GM19035 (cell line): ENCODE results near the gene ZNF75A.

Source experiments
- ATAC-seq: cut with Tn5 transposase; IDR thresholded peaks from one replicate; pipeline ENCODE4 v1.9.1; 2021; ENCODE audit not compliant: unreplicated experiment

Gene ZNF75A

DNA sequence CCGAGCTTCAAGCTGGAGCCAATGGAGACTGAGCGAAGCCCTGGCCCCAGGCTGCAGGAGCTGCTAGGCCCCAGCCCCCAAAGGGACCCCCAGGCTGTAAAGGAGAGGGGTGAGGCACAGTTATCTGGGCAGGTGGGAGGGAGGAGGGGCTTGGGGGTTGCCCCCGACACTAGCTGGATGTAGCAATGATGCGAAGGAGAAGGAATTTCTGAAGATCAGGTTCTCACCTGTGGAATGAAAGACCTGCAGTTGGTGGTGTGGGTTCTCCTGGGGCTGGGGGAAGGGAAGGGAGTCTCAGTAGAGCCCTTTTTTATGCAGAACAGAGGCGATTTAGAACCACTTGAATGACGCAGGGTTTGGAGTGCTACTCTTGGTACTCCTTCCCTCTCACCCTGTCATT lies 20.2 kb upstream of the ZNF75A start:
- ATAC-seq, result no peak

DNA sequence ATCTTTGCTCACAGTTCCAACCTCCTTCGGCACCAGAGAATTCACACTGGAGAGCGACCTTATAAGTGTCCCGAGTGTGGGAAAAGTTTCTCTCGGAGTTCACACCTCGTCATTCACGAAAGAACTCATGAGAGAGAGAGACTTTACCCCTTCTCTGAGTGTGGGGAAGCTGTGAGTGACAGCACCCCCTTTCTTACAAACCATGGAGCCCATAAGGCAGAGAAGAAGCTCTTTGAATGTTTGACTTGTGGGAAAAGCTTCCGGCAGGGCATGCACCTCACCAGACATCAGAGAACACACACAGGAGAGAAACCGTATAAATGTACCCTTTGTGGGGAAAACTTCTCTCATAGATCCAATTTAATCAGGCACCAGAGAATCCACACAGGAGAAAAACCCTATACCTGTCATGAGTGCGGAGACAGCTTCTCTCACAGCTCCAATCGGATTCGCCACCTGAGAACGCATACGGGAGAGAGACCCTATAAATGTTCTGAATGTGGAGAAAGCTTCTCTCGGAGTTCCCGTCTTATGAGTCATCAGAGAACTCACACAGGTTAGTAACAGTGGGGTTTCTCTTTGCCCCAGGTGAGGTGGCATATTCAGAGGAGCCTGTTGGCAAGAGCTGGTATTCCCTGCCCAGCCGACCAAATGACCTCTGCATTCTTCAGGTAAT lies 15.2 kb upstream of the ZNF75A start:
- ATAC-seq, result no peak

DNA sequence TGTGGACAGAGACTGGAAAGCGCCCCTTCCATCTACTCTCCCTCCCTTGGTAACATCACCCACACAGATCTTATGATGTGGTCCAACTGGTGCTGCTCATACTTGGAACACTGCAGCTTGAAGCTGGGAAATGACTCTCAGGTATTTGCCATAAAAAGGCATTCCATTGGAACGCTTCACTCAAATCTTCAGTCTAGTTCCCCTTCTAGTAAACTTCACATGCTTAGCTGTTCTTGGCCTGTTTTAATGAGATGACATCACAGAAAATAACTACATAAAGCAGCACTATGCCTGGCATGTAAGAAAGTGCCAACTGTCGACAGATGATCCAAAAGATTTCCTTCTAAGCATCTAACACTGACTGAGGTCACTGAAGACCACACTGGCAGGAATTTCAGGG lies 12.7 kb upstream of the ZNF75A start:
- no peak for ATAC-seq

DNA sequence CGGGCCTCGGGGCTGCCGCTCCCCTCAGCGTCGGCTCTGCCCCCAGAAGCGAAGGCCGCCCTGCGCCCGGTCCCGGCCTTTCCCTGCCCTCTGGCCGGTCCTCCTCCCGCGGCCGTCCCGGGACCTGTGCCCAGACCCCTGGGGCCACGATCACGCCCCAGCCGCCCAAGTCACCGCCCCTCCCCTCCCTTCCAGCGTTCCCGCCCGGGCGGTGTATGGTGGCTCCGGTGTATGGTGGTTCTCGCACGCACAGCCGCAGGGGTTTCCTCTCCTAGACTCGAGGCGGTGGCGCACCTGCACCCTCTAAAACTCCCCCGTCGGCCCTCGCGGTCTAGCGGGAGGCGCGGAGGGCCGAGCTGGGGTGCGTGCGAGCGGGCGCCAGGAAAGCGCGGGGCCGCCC lies 10.1 kb upstream of the ZNF75A start:
- no peak for ATAC-seq

DNA sequence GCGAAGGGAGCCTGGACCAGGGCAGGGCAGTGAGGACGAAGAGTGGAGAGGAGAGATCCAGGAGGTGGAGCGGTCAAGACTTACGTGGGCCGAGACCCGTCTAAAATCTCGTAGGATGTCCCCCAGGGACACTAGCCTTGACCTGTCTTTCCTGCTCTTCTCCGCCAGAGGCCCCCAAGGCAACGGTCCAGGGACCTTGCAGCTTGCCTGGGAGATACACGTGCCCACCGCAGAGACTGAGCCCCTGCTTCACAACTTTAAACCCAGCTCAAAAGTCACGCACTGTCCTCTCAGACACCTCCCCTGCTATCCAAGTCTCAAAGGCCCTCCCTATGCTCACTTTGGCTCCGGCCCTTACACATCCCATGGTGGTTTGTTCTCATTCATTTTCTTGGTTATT lies 9.5 kb upstream of the ZNF75A start:
- no peak for ATAC-seq

DNA sequence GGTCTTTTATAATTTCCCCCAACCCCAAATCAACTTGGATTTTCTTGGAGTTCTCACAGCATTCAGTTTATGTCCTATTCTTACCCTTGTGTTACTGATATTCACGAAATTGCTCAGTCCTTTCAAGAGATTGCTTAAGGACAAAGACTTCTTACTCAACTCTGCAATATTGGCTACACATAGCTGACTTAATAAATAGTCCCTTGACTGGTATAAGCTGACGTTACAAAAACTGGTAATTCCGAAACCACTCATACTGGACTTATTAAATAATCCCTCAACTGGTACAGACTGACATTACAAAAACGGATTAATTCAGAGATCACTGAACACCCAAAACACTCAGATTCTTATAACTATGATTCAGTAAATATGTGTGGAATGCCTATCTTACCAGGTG lies 927 bp upstream of the ZNF75A start:
- no peak for ATAC-seq

DNA sequence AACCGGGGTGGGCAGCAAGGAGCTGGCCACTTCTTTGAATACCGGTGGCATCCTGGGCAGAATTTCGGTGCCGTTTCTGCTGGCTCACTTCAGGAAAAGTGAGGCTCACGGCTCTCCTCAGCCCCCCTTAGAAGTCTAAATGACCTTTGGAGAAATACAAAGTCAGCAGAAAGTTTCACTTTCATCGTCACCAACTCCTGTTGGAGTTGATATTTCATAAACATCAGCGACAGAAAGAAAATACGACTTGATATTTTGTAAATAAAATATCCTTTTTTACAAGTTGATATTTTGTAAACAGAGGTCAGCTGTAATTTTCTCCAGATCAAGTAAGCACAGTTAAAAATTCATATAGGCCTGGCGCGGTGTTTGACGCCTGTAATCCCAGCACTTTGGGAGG lies 781 bp downstream of the ZNF75A start:
- ATAC-seq, result no peak

DNA sequence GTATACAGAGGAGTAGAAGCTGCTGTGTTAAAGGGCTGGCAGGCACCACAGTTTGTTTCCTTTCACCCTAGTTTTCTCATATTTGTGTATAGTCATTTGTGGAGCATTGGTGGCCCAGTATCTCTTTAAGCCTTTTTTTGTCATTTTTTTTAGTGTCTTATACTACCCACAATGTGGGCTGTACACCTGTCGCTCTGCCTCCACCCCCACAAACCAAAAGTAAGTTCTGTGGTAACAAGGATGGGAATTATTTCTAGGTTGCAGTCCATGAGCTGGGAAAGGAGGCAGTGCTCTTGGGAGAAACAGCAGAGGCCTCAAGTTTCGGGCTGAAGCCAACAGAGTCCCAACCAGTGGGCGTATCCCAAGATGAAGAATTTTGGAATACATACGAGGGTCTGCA lies 6.2 kb downstream of the ZNF75A start:
- ATAC-seq, result no peak

DNA sequence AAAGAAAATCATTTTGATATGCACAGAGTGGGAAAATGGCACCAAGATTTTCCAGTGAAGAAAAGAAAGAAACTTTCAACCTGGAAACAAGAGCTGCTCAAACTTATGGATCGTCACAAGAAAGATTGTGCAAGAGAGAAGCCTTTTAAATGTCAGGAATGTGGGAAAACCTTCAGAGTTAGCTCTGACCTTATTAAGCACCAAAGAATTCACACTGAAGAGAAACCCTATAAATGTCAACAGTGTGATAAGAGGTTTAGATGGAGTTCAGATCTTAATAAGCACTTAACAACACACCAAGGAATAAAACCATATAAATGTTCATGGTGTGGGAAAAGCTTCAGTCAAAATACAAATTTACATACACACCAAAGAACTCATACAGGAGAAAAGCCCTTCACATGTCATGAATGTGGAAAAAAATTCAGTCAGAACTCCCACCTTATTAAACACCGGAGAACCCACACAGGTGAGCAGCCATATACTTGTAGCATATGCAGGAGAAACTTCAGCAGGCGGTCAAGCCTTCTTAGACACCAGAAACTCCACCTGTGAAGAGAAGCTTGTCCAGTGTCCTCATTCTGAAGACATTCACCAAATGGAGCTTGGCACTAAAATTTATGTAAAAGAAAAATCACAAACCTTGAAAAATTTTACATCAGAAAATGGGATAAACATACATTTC lies 12.2 kb downstream of the ZNF75A start:
- ATAC-seq, result no peak

DNA sequence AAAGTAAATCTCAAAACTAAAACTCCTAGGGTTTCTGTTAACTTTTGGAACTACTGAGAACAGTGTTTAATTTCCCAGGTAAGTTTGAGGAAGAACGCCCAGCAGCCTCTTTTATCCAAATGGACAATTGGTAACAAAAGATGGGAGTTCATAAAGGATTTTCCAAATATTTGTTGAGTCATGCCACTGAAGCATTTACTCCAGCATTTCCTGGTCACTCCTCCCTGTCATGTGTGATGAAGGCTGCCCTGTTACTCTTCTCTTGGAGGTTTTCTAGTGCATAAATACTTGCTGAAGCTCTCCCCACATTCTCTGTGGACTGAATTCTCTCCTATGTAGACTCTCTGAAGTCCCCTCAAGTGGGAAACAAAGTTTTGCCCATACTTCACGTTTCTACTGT lies 16.5 kb downstream of the ZNF75A start:
- ATAC-seq, result no peak

DNA sequence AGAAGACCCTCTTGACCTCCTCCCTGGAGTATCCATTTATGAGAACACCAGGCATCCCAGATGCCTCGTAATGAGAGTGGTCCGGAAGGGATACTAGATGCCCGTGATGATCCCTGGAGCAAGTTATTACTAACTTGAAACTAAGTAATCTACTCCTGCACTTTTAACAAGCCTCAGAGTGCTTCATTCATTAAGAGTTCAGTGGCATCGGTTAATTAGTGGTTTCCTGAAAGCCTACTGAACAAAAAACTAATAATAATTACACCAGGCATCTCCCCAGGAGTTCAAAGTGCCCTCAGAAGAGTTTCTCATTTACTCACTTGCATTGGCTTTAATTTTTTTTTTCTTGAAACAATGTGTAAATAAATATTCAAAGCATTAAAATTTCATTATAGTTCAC lies 22.2 kb downstream of the ZNF75A start:
- ATAC-seq, result no peak

DNA sequence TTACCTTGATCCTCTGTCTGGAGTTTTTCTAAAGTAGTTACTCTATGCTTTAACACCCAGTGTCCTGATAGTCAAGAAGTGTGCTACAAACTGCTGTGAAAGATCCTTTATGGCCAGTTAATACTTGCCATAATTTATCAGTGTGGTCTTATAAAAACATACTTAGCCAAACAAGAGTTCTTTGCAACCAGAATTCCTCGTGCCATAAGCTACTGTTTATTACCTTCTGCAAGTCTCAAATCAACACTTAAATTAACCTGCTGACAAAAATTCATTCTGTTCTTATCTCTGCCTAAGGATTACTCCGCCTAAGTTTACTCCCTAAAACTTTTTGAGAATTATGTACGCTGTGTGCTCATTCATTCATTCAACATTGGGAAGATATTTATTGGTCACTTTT lies 22.8 kb downstream of the ZNF75A start:
- ATAC-seq, result no peak

DNA sequence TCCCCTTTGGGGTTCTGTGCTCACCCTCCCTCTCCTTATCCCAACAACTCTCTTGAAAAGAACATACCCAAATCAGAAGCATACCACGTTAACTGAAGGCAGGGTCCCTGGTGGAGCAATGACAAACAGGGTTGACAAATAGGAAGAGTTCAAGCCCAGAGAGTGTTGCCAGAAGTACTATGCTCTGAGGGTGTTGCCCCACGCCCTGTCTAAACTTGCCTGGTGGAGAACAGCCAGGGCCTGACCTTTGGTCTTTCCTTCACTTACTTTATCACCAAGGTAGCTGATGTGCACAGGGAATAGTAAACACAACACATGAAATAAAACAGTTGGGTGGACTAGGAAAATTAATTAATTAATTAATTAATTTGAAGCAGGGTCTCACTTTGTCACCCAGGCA lies 23.3 kb downstream of the ZNF75A start:
- ATAC-seq, result no peak

DNA sequence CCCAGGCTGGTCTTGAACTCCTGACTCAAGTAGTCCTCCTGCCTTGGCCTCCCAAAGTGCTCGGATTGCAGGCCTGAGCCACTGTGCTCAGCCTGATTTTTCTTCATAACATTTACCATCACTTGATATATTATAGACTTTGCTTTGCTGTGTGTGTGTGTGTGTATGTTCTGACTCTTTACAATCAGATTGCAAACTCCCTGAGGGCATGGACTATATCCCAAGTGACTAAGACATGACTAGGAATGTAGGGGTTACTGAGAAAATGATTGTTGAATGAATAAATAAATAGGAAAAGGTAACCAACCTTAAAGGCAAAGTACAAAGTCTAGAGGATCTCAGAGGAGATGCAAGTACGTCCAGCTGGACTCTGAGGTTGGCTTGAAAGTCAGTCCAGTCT lies 40.7 kb downstream of the ZNF75A start:
- ATAC-seq, result no peak

DNA sequence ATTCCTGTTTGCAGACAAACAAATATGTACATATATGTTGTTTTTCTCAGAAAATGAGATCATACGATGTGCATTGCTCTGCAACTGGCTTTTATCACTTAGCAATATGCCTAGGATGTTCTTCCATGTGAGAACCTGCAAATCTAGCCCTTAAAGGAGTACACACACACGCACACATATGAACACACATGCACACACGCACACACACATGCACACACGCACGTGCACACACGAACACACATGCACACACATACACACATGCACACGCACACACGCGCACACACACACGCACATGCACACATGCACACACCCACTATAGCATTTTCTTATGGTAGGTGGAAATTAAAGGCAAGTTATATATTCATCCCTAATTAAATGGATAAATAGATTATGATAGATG lies 42.3 kb downstream of the ZNF75A start:
- ATAC-seq, result no peak

DNA sequence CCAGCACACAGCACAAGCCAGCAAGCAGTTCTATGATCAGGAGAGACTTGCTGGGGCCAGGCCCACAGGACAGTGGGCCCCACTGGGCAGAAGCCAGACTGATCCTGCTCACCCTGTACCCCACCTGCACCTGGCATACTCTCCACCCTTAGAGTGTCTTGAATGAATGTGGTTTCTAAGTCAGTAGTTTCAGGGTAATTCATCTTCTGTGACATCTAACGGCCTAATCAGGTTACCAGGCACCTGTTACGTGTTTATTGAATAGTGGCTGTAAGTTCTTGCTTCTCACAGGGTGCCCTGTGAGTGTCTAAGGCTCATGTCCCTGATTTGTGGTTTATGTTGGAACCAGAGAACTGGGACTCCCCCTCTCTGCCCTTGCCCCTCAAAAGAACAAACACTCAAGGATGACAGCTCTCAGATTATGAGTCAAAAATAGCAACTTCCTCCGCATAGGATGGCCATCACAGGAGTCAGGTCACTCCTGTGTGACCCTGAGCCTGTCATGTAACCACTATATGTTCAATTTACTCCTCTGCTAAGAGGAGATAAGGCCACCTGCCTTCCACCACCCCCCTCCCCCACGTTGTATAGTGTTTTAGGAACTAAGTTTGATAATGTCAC lies 43.4 kb downstream of the ZNF75A start:
- no peak for ATAC-seq

DNA sequence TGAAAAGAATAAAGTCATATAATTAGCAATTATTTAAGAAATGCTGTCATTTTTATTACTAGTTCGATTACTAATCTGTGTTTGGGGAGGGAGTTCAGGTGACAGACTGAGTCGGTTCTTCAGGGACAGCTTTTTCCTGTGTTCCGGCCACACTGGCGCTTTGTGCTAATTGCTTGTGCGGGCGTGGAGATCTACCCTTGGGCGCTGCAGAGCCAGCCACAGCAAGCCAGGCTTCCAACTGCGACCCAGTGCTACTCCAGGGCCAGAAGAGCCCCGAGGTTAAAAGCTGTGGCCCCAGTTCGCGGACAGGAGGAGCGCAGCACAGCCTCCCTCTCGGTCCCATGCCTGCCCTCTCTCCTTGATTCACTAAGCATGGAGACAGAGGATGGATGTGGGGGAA lies 43.9 kb downstream of the ZNF75A start:
- no peak for ATAC-seq

DNA sequence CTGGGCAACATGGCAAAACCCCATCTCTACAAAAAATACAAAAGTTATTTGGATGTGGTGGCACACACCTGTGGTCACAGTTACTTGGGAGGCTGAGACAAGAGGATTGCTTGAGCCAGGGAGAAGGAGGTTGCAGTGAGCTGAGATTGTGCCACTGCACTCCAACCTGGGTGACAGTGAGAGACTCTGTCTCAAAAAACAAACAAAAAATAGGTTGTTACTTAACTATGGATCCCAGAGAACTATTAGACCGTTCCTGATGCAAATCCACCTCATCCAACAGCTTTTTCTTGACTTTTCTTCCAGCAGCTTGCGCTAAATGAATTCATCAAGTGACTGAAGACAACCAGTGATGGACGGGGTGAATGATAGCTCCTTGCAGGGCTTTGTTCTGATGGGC lies 50.3 kb downstream of the ZNF75A start, which contains the start of gene OR2C1:
Gene OR2C1, plus strand, starts transcription at position 301 of the 400 bp plus-strand sequence. Its CDS starts 52 bp downstream, at position 353.
- ATAC-seq, result no peak

DNA sequence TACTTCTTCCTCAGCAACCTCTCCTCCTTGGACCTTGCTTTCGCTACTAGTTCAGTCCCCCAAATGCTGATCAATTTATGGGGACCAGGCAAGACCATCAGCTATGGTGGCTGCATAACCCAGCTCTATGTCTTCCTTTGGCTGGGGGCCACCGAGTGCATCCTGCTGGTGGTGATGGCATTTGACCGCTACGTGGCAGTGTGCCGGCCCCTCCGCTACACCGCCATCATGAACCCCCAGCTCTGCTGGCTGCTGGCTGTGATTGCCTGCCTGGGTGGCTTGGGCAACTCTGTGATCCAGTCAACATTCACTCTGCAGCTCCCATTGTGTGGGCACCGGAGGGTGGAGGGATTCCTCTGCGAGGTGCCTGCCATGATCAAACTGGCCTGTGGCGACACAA lies 50.8 kb downstream of the ZNF75A start:
- no peak for ATAC-seq

DNA sequence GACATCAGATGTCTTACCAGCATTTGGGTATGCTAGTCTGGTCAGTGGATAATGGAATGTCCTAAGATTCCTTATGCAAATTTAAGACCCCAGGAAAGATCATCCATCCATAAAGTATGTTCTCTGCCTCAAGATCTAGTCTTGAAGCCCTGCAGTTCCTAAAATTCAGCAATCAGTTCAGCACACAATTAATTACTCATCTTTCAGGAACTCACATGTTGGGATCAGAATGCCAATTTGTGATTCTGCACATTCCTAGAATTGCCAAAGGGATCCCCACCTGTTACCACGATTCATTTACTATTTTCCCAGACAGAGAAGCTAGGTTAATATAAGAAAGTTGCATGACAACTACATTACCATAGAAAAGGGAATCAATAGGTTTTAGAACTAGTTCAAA lies 53.6 kb downstream of the ZNF75A start:
- ATAC-seq, result no peak

DNA sequence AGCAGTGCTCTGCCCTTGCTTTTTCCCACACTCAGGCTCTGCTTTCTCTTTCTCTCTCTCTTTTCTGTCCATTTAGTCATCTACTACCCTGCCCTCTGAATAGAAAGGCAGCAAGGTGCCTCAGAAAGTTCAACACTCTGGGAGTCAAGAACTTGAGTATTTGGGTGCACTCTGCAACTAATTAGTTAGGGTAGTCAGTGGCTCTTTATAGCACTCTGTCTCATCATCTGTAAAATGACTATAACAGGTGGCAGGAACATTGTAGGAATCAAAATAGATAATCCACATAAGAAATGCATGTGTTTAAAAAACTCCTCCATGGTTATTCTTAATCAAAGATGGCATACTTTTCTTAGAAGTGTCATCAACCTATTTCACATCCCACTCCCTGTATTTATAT lies 57.6 kb downstream of the ZNF75A start:
- ATAC-seq, result no peak

DNA sequence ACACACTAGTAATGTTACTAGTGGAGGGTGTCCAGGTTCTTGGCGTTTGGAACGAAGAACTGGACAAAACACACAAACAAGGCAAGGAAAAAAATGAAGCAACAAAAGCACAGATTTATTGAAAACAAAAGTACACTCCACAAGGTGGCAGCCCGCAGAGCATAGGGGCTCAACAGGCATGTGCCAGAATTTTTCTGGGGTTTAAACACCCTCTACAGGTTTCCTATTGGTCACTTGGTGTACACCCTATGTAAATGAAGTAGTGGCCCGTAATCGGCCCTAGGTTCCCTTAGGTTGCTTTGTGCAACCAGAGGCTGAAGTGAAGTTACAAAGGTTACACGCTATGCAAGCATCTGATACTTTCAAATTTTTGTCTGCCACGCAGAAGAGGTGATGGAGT lies 58.5 kb downstream of the ZNF75A start:
- ATAC-seq, result no peak
